PFSK-1 (cell line): ENCODE data around the gene ASCL5.

Source experiments
- FOXP2 ChIP-seq: optimal IDR thresholded peaks from 2 replicates; pipeline ENCODE3; 2011; ENCODE audit warnings: borderline replicate concordance, control low read depth, inconsistent platforms; ENCODE audit not compliant: insufficient read depth; ENCODE audit errors: extremely low read length, extremely low read depth
- POLR2AphosphoS5 ChIP-seq: IDR thresholded peaks from 2 replicates; pipeline ENCODE4 v1.6.1; 2012; ENCODE audit warnings: low read depth, mild to moderate bottlenecking, control low read depth, low read length, moderate library complexity
- SIN3A ChIP-seq: IDR thresholded peaks from 2 replicates; pipeline ENCODE4 v1.6.1; 2012; ENCODE audit warnings: mild to moderate bottlenecking, low read length, moderate library complexity, borderline replicate concordance; ENCODE audit not compliant: insufficient read depth
- TAF1 ChIP-seq: IDR thresholded peaks from 2 replicates; pipeline ENCODE4 v1.6.1; 2012; ENCODE audit warnings: low read length, control low read depth, borderline replicate concordance; ENCODE audit not compliant: insufficient read depth
- TF ChIP-seq, protein P1 (sequence below), 2 experiments: IDR thresholded peaks; 2 replicates each; pipeline versions ENCODE4 v1.6.1 to v1.8.0; 2011 to 2012; ENCODE audit warnings: low read depth in 2 of 2, low read length in 2 of 2, control low read depth in 1 of 2, inconsistent platforms in 1 of 2, mild to moderate bottlenecking in 1 of 2, moderate library complexity in 1 of 2; ENCODE audit not compliant: insufficient read depth in 1 of 2

GRCh38 chr1:201068976-201069375 is 58.0 kb downstream of the ASCL5 start:
- TF ChIP-seq POLR2AphosphoS5 (no peak), SIN3A (no peak), TAF1 (no peak), FOXP2 (no peak)
- TF ChIP-seq, protein P1, sequence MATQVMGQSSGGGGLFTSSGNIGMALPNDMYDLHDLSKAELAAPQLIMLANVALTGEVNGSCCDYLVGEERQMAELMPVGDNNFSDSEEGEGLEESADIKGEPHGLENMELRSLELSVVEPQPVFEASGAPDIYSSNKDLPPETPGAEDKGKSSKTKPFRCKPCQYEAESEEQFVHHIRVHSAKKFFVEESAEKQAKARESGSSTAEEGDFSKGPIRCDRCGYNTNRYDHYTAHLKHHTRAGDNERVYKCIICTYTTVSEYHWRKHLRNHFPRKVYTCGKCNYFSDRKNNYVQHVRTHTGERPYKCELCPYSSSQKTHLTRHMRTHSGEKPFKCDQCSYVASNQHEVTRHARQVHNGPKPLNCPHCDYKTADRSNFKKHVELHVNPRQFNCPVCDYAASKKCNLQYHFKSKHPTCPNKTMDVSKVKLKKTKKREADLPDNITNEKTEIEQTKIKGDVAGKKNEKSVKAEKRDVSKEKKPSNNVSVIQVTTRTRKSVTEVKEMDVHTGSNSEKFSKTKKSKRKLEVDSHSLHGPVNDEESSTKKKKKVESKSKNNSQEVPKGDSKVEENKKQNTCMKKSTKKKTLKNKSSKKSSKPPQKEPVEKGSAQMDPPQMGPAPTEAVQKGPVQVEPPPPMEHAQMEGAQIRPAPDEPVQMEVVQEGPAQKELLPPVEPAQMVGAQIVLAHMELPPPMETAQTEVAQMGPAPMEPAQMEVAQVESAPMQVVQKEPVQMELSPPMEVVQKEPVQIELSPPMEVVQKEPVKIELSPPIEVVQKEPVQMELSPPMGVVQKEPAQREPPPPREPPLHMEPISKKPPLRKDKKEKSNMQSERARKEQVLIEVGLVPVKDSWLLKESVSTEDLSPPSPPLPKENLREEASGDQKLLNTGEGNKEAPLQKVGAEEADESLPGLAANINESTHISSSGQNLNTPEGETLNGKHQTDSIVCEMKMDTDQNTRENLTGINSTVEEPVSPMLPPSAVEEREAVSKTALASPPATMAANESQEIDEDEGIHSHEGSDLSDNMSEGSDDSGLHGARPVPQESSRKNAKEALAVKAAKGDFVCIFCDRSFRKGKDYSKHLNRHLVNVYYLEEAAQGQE (IDR thresholded peaks at IDR 0.05; ENCODE audit: insufficient read depth in 1 of 2, low read depth in 2 of 2, low read length in 2 of 2) = no peak
